Activated naive CD8-positive, alpha-beta T cell treated with anti-CD3 and anti-CD28 coated beads, Interleukin-2, amount 10 ng/mL, durations not matched to agents 7 days and 5 days (primary cell): ENCODE results near the gene SELENON. TPM values are rescaled to one million over a fixed set of nuclear protein-coding genes. Genes with fewer than 3 reads are reported as not detected.

Source experiments
- ATAC-seq: fragments of 150-1000 bp; cut with Tn5 transposase; one replicate; pipeline ENCODE4 v1.10.0; 2021; ENCODE audit warnings: low read depth, moderate library complexity
- POLR2A ChIA-PET: fragments of 350-600 bp; sonication (Branson Sonifier 250); formaldehyde crosslinking; loops from one replicate; lab custom pipeline; 2021; ENCODE audit warnings: antibody characterized with exemption; lab: Charles Lee
- DNase-seq: peaks from one replicate; pipeline ENCODE4 v3.0.0; 2021
- H3K27ac Mint-ChIP-seq: one replicate; pipeline ENCODE4 v1.8.0; 2022; ENCODE audit warnings: mild to moderate bottlenecking, mixed read lengths
- H3K27me3 Mint-ChIP-seq: one replicate; pipeline ENCODE4 v1.8.0; 2022; ENCODE audit warnings: mild to moderate bottlenecking, moderate library complexity, mixed read lengths
- H3K36me3 Mint-ChIP-seq: one replicate; pipeline ENCODE4 v1.8.0; 2021; ENCODE audit warnings: mild to moderate bottlenecking, mixed read lengths
- H3K4me1 Mint-ChIP-seq: one replicate; pipeline ENCODE4 v1.8.0; 2021; ENCODE audit warnings: mixed read lengths
- H3K4me3 Mint-ChIP-seq: one replicate; pipeline ENCODE4 v1.8.0; 2022; ENCODE audit warnings: mild to moderate bottlenecking, moderate library complexity, mixed read lengths
- H3K9me3 Mint-ChIP-seq: one replicate; pipeline ENCODE4 v1.8.0; 2021; ENCODE audit warnings: mixed read lengths
- total RNA-seq, 2 experiments: library from RNA; stranded (reverse); gene quantifications; one replicate each; pipeline ENCODE4 v1.2.3, GENCODE V29; 2021

Gene SELENON
- total RNA-seq, 2 experiments from 2014 or later, result 10.3 to 11.4 TPM

- H3K36me3 Mint-ChIP-seq, result peaks cover 20% of the 10 kb centered on the region
- ATAC-seq (no peak), DNase-seq (no peak)
- H3K27me3 Mint-ChIP-seq, result peaks cover 5% of the 10 kb centered on the region
- H3K4me3 Mint-ChIP-seq, result no peak overlapping the region
- H3K27ac Mint-ChIP-seq, result no peak overlapping the region
- H3K4me1 Mint-ChIP-seq, result peaks cover 18% of the 10 kb centered on the region
- H3K9me3 Mint-ChIP-seq, result no peaks in the 10 kb centered on the region
- POLR2A ChIA-PET, result interaction anchor here (1.2 to 1.6 kb wide), 2 partner anchors 10 to 31 kb away, joined by 4 read pairs; no protein-coding TSS in a partner anchor
Measured at GRCh38 chr1:25765136-25765922, 34.7 kb upstream of the SELENON start.

- POLR2A ChIA-PET, result interaction anchor here (1.2 to 1.6 kb wide), 2 partner anchors 9 to 30 kb away, joined by 4 read pairs; no protein-coding TSS in a partner anchor
- DNase-seq (no peak), ATAC-seq (no peak)
- Mint-ChIP-seq H3K4me1 (peaks cover 24% of the 10 kb centered on the region), H3K9me3 (no peaks in the 10 kb centered on the region), H3K27ac (no peak overlapping the region), H3K36me3 (peaks cover 24% of the 10 kb centered on the region), H3K4me3 (no peak overlapping the region), H3K27me3 (peaks cover 12% of the 10 kb centered on the region)
Measured at GRCh38 chr1:25765923-25766589, 33.9 kb upstream of the SELENON start.

DNA sequence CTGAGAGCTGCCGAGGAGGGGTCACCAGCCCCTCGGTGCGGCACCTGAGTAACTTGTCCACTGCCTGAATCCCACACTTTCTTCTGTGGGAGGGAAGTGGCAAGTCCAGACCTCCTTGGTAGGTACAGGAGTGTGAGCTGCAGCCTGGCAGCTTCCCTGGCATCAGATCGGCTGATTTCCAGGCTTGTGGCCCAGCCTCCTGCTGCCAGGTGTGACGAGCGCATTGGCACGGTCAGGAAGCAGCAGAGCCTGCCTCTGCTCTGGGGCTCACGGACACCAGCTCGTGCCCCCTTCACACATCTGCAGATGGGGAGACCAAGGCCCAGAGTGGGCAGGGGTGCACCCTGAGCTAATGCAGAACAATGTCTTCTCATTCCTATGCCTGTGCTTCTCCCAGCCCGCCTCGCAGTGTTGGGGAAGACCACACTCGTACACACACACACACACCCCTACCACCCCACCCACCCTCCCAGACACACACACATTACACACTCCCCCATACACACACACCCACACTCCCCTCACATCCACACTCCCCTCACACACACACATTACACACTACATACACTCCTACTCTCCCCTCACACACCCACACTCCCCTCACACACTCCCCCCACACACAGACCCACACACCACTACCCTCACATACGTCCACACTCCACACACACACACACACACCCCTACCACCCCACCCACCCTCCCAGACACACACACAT, 33.1 kb upstream of the SELENON start:
- H3K4me3 Mint-ChIP-seq, result no peak overlapping the region
- H3K27ac Mint-ChIP-seq, result no peak overlapping the region
- no peaks in the 10 kb centered on the region for H3K9me3 Mint-ChIP-seq
- H3K36me3 Mint-ChIP-seq, result peaks cover 30% of the 10 kb centered on the region
- peaks cover 27% of the 10 kb centered on the region for H3K4me1 Mint-ChIP-seq
- ATAC-seq (no peak), DNase-seq (no peak)
- POLR2A ChIA-PET, result interaction anchor here (1.2 to 1.6 kb wide), 2 partner anchors 8 to 29 kb away, joined by 4 read pairs; no protein-coding TSS in a partner anchor
- H3K27me3 Mint-ChIP-seq, result peaks cover 12% of the 10 kb centered on the region

DNA sequence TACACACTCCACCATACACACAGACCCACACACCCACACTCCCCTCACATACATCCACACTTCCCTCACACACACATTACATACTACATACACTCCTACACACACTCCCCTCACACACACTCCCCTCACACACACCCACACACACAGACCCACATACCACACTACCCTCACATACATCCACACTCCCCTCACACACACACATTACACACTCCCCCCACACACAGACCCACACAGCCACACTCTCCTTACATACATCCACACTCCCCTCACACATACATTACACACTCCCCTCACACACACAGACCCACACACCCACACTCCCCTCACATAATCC, 32.6 kb upstream of the SELENON start:
- Mint-ChIP-seq H3K4me1 (peaks cover 27% of the 10 kb centered on the region), H3K36me3 (peaks cover 34% of the 10 kb centered on the region), H3K27ac (peak overlapping the region; percentile 43), H3K4me3 (no peak overlapping the region), H3K9me3 (no peaks in the 10 kb centered on the region), H3K27me3 (peaks cover 12% of the 10 kb centered on the region)
- ATAC-seq (no peak), DNase-seq (no peak)
- POLR2A ChIA-PET, result no interaction called here

- ATAC-seq (no peak), DNase-seq (no peak)
- POLR2A ChIA-PET, result no interaction called here
- H3K9me3 Mint-ChIP-seq, result no peaks in the 10 kb centered on the region
- peaks cover 39% of the 10 kb centered on the region for H3K36me3 Mint-ChIP-seq
- peaks cover 31% of the 10 kb centered on the region for H3K4me1 Mint-ChIP-seq
- peaks cover 17% of the 10 kb centered on the region for H3K27me3 Mint-ChIP-seq
- no peak overlapping the region for H3K4me3 Mint-ChIP-seq
- no peak overlapping the region for H3K27ac Mint-ChIP-seq
Measured at GRCh38 chr1:25768999-25769398, 31.0 kb upstream of the SELENON start.

DNA sequence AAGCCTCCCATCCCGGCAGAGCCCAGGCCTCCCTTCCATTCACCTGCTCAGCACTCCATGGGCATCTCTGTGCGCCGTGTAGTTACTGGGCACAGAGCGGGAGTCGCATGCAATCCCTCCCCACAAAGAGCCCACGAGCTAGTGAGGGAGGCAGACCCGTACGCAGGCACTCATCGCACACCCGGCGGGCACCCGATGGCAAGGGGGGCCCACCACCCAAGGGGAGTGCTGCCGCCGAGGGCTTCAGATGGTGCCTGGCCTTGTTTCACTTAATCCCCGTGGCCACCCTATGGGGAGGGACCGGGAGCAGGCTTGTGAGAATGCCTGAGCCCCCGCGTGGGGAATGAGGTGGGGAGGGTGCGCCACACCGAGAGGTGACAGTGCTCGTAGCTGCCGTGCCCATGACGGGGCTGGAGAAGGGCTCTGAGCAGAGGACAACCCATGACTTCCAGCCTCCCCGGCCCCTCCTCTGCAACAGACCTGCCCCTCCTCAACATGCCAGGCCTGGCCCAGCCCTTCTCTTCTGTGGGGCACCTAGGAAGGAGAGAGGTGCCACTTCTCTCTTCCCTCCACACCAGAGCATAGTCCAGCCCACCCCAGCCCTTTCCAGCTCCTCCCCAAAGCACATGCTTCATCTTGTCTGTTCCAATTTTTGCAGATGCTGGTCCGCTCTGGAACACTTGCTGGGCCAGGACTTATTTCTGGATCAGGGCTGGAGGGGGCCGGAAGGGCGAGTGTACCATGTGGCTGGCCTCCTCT, 30.2 kb upstream of the SELENON start:
- no peak overlapping the region for H3K27ac Mint-ChIP-seq
- no peak overlapping the region for H3K4me3 Mint-ChIP-seq
- H3K27me3 Mint-ChIP-seq, result peaks cover 17% of the 10 kb centered on the region
- peaks cover 39% of the 10 kb centered on the region for H3K4me1 Mint-ChIP-seq
- H3K36me3 Mint-ChIP-seq, result peaks cover 40% of the 10 kb centered on the region
- no peaks in the 10 kb centered on the region for H3K9me3 Mint-ChIP-seq
- ATAC-seq, result no peak
- POLR2A ChIA-PET, result no interaction called here
- DNase-seq, result no peak

GRCh38 chr1:25770541-25771220, 29.3 kb upstream of the SELENON start:
- POLR2A ChIA-PET, result no interaction called here
- Mint-ChIP-seq H3K27me3 (peaks cover 17% of the 10 kb centered on the region), H3K4me1 (peaks cover 44% of the 10 kb centered on the region), H3K9me3 (no peaks in the 10 kb centered on the region), H3K36me3 (peaks cover 40% of the 10 kb centered on the region), H3K4me3 (no peak overlapping the region), H3K27ac (no peak overlapping the region)
- DNase-seq (no peak), ATAC-seq (no peak)

DNA sequence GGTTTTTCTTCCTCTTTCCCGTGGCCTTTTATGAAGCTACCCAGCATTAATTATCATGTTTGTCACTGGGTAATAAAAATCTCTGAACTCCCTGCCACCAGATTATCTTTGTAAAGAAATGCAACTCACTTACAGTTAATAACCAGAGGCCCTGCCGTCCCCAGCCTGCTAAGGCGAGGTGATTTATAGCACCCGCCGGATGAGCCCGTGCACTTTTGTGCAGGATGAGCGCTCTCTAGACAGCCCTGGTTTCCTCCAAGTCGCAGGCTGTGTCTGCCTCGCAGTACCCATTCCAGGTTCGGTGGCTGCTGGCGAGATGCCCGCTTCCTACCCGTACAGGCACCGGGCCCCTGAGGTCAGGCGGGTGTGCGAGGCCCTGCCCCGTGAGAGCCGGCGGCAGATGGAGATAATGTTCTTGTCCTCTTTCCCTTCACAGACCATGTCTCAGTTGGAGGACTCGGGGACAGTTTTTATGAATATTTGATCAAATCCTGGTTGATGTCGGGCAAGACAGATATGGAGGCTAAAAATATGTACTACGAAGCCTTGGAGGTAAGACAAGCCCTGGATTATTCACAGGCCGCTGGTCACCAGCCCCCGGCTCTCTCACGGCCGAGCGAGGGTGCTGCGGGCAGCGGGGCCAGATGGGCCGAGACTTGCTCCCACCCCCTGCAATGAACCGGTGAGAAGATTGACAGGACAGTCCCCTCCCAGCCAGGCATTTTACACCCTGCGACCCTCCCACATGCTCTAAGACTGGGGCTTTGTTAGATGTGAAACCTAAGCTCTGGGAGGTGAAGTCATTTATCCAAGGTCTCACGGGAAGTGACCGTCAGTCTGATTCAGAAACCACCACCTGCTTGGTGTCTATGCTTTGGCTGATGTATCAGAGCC, 28.5 kb upstream of the SELENON start:
- peaks cover 41% of the 10 kb centered on the region for H3K36me3 Mint-ChIP-seq
- peaks cover 45% of the 10 kb centered on the region for H3K4me1 Mint-ChIP-seq

DNA sequence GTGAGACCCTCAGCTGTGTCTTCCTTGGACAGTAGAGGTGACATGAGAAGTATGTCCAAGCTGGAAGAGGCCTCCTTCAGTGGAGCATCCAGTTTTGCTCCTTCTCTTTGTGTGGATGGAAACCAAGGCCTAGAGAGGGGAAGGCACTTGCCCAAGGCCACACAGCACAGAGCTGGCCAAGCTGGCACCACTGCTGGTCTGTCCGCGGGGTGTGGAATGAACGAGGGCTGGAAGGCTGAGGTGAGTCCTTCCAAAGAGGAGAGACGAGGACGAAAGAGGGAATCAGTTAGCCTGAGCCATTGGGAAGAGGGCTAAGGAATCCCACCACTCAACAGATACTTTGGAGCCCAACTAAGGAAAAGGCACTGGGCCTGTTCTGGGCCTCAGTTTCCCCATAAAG, 27.8 kb upstream of the SELENON start:
- ATAC-seq (no peak), DNase-seq (no peak)
- peaks cover 45% of the 10 kb centered on the region for H3K4me1 Mint-ChIP-seq
- no peak overlapping the region for H3K27ac Mint-ChIP-seq
- POLR2A ChIA-PET, result no interaction called here
- no peaks in the 10 kb centered on the region for H3K9me3 Mint-ChIP-seq
- peaks cover 17% of the 10 kb centered on the region for H3K27me3 Mint-ChIP-seq
- peaks cover 42% of the 10 kb centered on the region for H3K36me3 Mint-ChIP-seq
- no peak overlapping the region for H3K4me3 Mint-ChIP-seq

More for the DNA sequence above, 28.5 kb upstream of the SELENON start:
- Mint-ChIP-seq H3K27ac (no peak overlapping the region), H3K4me3 (no peak overlapping the region), H3K27me3 (peaks cover 17% of the 10 kb centered on the region), H3K9me3 (no peaks in the 10 kb centered on the region)
- DNase-seq (no peak), ATAC-seq (no peak)
- POLR2A ChIA-PET, result no interaction called here

- ATAC-seq, result no peak
- POLR2A ChIA-PET, result no interaction called here
- no peak overlapping the region for H3K27ac Mint-ChIP-seq
Measured at GRCh38 chr1:25772692-25773245, 27.2 kb upstream of the SELENON start.

DNA sequence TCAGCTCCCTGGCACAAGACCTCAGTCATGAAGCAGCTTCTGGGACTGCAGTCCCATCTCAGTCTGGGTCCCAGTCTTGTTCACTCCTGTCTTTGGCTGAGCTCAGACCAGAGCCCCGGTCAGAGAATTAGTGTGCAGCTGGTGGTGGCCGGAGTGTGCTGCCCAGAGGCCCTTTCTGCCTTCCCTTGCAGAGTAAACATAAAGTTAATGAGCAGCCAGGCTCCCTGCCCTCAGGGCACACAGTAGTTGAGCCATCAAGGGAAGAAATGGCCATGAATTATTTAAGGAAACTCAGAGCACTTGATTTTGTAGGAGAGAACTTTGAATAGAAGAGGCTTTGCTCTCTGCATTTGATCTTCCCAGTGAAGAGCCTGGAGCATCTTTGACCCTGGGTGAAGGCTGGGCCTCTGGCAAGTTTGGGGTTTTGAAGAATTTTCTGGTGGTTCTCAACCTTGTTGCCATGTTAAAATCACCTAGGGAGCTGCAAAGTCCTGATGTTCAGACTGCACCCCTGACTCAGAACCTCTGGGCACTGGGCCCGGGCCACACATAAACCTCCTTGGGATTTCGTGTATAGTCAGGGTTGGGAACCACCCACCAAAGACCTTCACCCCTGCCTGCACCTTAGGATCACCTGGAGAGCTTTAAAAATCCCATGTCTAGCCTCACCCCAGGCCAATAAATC, 26.4 kb upstream of the SELENON start:
- DNase-seq (no peak), ATAC-seq (no peak)
- Mint-ChIP-seq H3K36me3 (peaks cover 38% of the 10 kb centered on the region), H3K9me3 (no peaks in the 10 kb centered on the region), H3K27ac (no peak overlapping the region), H3K4me1 (peaks cover 40% of the 10 kb centered on the region), H3K4me3 (peak overlapping the region; percentile 50), H3K27me3 (peaks cover 17% of the 10 kb centered on the region)
- POLR2A ChIA-PET, result interaction anchor here (0.8 to 1.5 kb wide), 3 partner anchors 30 to 153 kb away, joined by 3 to 4 read pairs (median 3); no protein-coding TSS in a partner anchor

More at GRCh38 chr1:25772692-25773245, 27.2 kb upstream of the SELENON start:
- no peak for DNase-seq
- Mint-ChIP-seq H3K4me3 (no peak overlapping the region), H3K4me1 (peaks cover 40% of the 10 kb centered on the region), H3K36me3 (peaks cover 38% of the 10 kb centered on the region), H3K9me3 (no peaks in the 10 kb centered on the region), H3K27me3 (peaks cover 17% of the 10 kb centered on the region)
